PFSK-1 (cell line): ENCODE data around the gene EFEMP2.

Experiments used
- FOXP2 ChIP-seq: optimal IDR thresholded peaks from 2 replicates; pipeline ENCODE3; 2011; ENCODE audit warnings: borderline replicate concordance, control low read depth, inconsistent platforms; ENCODE audit not compliant: insufficient read depth; ENCODE audit errors: extremely low read length, extremely low read depth
- POLR2AphosphoS5 ChIP-seq: IDR thresholded peaks from 2 replicates; pipeline ENCODE4 v1.6.1; 2012; ENCODE audit warnings: low read depth, mild to moderate bottlenecking, control low read depth, low read length, moderate library complexity
- SIN3A ChIP-seq: IDR thresholded peaks from 2 replicates; pipeline ENCODE4 v1.6.1; 2012; ENCODE audit warnings: mild to moderate bottlenecking, low read length, moderate library complexity, borderline replicate concordance; ENCODE audit not compliant: insufficient read depth
- TAF1 ChIP-seq: IDR thresholded peaks from 2 replicates; pipeline ENCODE4 v1.6.1; 2012; ENCODE audit warnings: low read length, control low read depth, borderline replicate concordance; ENCODE audit not compliant: insufficient read depth
- TF ChIP-seq, protein P1 (sequence below), 2 experiments: IDR thresholded peaks; 2 replicates each; pipeline versions ENCODE4 v1.6.1 to v1.8.0; 2011 to 2012; ENCODE audit warnings: low read depth in 2 of 2, low read length in 2 of 2, control low read depth in 1 of 2, inconsistent platforms in 1 of 2, mild to moderate bottlenecking in 1 of 2, moderate library complexity in 1 of 2; ENCODE audit not compliant: insufficient read depth in 1 of 2

EFEMP2 gene

DNA sequence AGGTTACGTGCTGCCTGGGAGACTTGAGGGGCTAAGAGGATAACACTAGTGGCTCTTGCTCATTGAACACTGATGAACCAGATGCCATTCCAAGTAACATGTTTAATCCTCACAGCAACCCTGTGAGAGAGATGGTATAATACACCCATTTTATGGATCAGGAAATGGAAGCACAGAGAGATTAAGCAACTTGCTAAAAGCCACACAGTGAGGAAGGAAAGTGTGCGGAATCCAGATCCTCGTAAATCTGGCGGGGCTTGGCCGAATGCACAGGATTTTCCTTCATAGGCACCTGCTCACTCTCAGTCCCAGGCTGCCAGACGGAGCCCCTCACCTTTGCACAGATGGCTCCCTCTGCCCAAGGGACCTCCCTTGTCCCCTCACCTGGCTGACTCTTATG, 35.3 kb upstream of the EFEMP2 start:
- TF ChIP-seq FOXP2: no peak
- TF ChIP-seq, protein P1, sequence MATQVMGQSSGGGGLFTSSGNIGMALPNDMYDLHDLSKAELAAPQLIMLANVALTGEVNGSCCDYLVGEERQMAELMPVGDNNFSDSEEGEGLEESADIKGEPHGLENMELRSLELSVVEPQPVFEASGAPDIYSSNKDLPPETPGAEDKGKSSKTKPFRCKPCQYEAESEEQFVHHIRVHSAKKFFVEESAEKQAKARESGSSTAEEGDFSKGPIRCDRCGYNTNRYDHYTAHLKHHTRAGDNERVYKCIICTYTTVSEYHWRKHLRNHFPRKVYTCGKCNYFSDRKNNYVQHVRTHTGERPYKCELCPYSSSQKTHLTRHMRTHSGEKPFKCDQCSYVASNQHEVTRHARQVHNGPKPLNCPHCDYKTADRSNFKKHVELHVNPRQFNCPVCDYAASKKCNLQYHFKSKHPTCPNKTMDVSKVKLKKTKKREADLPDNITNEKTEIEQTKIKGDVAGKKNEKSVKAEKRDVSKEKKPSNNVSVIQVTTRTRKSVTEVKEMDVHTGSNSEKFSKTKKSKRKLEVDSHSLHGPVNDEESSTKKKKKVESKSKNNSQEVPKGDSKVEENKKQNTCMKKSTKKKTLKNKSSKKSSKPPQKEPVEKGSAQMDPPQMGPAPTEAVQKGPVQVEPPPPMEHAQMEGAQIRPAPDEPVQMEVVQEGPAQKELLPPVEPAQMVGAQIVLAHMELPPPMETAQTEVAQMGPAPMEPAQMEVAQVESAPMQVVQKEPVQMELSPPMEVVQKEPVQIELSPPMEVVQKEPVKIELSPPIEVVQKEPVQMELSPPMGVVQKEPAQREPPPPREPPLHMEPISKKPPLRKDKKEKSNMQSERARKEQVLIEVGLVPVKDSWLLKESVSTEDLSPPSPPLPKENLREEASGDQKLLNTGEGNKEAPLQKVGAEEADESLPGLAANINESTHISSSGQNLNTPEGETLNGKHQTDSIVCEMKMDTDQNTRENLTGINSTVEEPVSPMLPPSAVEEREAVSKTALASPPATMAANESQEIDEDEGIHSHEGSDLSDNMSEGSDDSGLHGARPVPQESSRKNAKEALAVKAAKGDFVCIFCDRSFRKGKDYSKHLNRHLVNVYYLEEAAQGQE (IDR thresholded peaks at IDR 0.05; ENCODE audit: insufficient read depth in 1 of 2, low read depth in 2 of 2, low read length in 2 of 2): no peak
- TF ChIP-seq TAF1: no peak
- TF ChIP-seq SIN3A: no peak
- no peak for TF ChIP-seq POLR2AphosphoS5

- TF ChIP-seq SIN3A (no peak), FOXP2 (no peak)
Measured at GRCh38 chr11:65906602-65907001, 34.0 kb upstream of the EFEMP2 start.

DNA sequence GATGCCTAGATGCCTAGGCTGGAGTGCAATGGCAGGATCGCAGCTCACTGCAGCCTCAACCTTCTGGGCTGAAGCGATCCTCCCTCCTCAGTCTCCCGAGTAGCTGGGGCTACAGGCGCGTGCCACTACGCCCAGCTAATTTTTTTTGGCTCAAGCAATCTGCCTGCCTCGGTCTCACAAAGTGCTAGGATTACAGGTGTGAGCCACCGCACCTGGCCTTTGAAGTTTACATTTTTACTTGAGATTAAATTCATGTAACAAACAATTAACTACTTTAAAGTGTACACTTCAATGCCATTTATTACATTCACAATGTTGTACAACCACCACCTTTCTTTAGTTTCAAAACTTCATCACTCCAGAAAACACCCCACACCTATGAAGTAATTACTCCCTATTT, 31.1 kb upstream of the EFEMP2 start:
- TF ChIP-seq, protein P1 (IDR thresholded peaks at IDR 0.05; ENCODE audit: insufficient read depth in 1 of 2, low read depth in 2 of 2, low read length in 2 of 2): no peak
- TF ChIP-seq SIN3A: no peak
- TF ChIP-seq POLR2AphosphoS5: no peak
- TF ChIP-seq TAF1: no peak
- no peak for TF ChIP-seq FOXP2

GRCh38 chr11:65903068-65903481, 30.5 kb upstream of the EFEMP2 start:
- no peak for TF ChIP-seq POLR2AphosphoS5
- no peak for TF ChIP-seq FOXP2
- no peak for TF ChIP-seq TAF1
- TF ChIP-seq SIN3A: no peak
- TF ChIP-seq, protein P1 (IDR thresholded peaks at IDR 0.05; ENCODE audit: insufficient read depth in 1 of 2, low read depth in 2 of 2, low read length in 2 of 2): no peak

DNA sequence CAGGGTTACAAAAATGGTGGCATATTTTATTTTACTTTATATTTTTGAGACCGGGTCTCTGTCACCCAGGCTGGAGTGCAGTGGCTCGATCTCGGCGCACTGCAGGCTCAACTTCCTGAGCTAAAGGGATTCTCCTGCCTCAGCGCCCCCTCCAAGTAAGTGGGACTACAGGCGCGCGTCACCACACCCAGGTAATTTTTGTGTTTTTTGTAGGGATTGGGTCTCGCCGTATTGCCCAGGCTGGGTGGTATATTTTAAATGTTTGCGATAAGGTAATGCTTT, 28.2 kb upstream of the EFEMP2 start:
- TF ChIP-seq TAF1: no peak
- TF ChIP-seq, protein P1 (IDR thresholded peaks at IDR 0.05; ENCODE audit: insufficient read depth in 1 of 2, low read depth in 2 of 2, low read length in 2 of 2): no peak
- no peak for TF ChIP-seq POLR2AphosphoS5
- TF ChIP-seq FOXP2: no peak
- TF ChIP-seq SIN3A: no peak
